ENCODE data around the gene DUSP28. TPM values are rescaled to one million over a fixed set of nuclear protein-coding genes. Genes with fewer than 3 reads are reported as not detected.

Gene DUSP28
- total RNA-seq, 4 donors from 2014 or later: 3.4 to 10.8 (median 6.2) TPM

DNA sequence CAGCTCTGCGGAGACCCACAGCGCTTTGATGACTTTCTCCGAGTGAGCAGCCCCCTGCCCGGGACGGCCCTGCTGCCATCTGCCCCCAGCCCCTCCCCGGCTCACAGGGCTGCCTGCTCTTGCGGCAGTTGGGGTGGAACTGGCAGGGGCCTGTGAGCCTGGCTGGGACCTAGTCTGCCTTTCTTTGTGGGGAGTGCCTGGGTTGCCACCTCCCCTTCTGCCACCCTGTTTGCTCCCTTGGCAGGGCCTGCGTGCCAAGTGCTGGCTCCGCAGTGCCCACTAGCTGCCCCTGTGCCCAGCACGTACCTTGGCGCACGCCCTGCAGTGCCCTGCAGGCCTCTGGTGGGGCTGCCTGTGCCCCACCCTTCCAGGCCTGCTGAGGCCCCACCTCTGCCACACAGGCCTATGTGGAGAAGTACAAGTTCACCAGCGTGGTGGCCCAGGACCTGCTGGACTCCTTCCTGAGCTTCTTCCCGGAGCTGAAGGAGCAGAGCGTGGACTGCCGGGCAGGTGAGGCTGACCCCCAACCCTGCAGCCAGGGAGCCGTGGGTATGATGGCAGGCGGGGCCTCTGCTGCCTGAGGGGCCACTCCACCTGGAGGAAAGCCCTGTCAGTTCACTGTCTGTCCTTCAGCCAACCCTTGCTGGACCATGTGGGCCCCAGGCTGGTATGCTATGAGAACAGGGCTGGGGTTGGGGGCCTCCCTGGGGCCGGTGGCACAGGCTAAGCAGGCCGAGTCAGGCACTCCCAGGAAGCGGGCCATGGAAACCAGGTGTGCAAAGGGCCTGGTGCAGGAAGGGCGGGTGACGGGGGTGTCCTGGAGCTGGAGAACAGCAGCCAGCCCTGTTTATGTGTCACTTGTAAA is 15.2 kb downstream of the DUSP28 start:
- H3K4me3 ChIP-seq: no peak overlapping the region
- H3K9me3 ChIP-seq: no peaks in the 10 kb centered on the region
- WGBS, 2 donors (ENCODE audit: low coverage in 1 of 2): 86% methylated on average over 22 of the region's 23 CpGs; no CpG with 5 or more reads in 1 of the 2 donors
- no peaks in the 10 kb centered on the region for H3K27me3 ChIP-seq
- H3K4me1 ChIP-seq: peaks cover 14 to 24% (median 17%) of the 10 kb centered on the region in 4 donors
- no peak for TF ChIP-seq EP300 (IDR thresholded peaks at IDR 0.05; ENCODE audit: low read depth)
- no peak for TF ChIP-seq CTCF (IDR thresholded peaks at IDR 0.05)
- TF ChIP-seq POLR2A (IDR thresholded peaks at IDR 0.05): no peak
- no peak for TF ChIP-seq POLR2AphosphoS5 (IDR thresholded peaks at IDR 0.05)
- peaks cover 0 to 23% (median 4%) of the 10 kb centered on the region in 4 donors for H3K36me3 ChIP-seq
- H3K27ac ChIP-seq: no peak overlapping the region
- in situ Hi-C loops (cut with MboI; ENCODE audit: low pct_ligation_motif_present in 1 of 4, low pct_unique_long_range_greater_than_20kb in 1 of 4, low sequenced_read_pairs in 3 of 4): no loop called here
- intact Hi-C loops (cut with DNase I; ENCODE audit: low total_unique reads): no loop called here
- DNase-seq: no peak

GRCh38 chr2:240576036-240576435 is 15.9 kb downstream of the DUSP28 start:
- WGBS, 2 donors (ENCODE audit: low coverage in 1 of 2): 91% methylated on average over 6 of the region's 6 CpGs; no CpG with 5 or more reads in 1 of the 2 donors
- Histone ChIP-seq H3K27me3 (no peaks in the 10 kb centered on the region), H3K36me3 (peaks cover 0 to 23% (median 4%) of the 10 kb centered on the region in 4 donors)

DNA sequence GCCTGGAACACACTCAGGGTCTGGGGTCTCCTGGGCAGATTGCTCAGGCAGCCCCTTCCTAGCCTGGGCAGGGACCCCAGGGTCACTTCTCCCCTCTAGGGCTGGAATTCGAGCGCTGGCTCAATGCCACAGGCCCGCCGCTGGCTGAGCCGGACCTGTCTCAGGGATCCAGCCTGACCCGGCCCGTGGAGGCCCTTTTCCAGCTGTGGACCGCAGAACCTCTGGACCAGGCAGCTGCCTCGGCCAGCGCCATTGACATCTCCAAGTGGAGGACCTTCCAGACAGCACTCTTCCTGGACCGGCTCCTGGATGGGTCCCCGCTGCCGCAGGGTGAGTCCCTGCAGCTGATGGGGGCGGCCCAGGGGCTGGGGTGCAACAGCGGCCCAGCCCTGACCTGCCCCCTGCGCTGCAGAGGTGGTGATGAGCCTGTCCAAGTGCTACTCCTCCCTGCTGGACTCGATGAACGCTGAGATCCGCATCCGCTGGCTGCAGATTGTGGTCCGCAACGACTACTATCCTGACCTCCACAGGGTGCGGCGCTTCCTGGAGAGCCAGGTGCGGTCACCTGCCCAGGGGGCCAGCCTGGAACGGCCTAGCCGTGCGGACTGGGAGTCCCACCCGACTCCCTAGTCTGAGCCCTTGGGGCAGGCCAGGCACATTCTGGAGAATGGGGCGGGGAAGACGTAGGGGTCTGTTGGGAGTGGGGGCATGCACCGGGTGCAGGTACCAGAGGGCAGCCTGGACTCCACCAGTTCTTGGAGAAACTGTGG is 16.5 kb downstream of the DUSP28 start:
- H3K4me1 ChIP-seq: peaks cover 8 to 18% (median 12%) of the 10 kb centered on the region in 4 donors
- no peaks in the 10 kb centered on the region for H3K27me3 ChIP-seq
- no peak for DNase-seq
- no peak overlapping the region for H3K4me3 ChIP-seq
- no peaks in the 10 kb centered on the region for H3K9me3 ChIP-seq
- intact Hi-C loops (cut with DNase I; ENCODE audit: low total_unique reads) (no loop called here), in situ Hi-C loops (cut with MboI; ENCODE audit: low pct_ligation_motif_present in 1 of 4, low pct_unique_long_range_greater_than_20kb in 1 of 4, low sequenced_read_pairs in 3 of 4) (no loop called here)
- no peak overlapping the region for H3K27ac ChIP-seq
- 95% methylated on average over 31 of the region's 32 CpGs; no CpG with 5 or more reads in 1 of the 2 donors for WGBS, 2 donors (ENCODE audit: low coverage in 1 of 2)
- TF ChIP-seq CTCF (IDR thresholded peaks at IDR 0.05): no peak
- peaks cover 0 to 23% (median 4%) of the 10 kb centered on the region in 4 donors for H3K36me3 ChIP-seq

More at GRCh38 chr2:240576036-240576435, 15.9 kb downstream of the DUSP28 start:
- in situ Hi-C loops (cut with MboI; ENCODE audit: low pct_ligation_motif_present in 1 of 4, low pct_unique_long_range_greater_than_20kb in 1 of 4, low sequenced_read_pairs in 3 of 4) (no loop called here), intact Hi-C loops (cut with DNase I; ENCODE audit: low total_unique reads) (no loop called here)
- TF ChIP-seq EP300 (IDR thresholded peaks at IDR 0.05; ENCODE audit: low read depth): no peak
- TF ChIP-seq CTCF (IDR thresholded peaks at IDR 0.05): no peak
- no peak for TF ChIP-seq POLR2A (IDR thresholded peaks at IDR 0.05)
- no peak for TF ChIP-seq POLR2AphosphoS5 (IDR thresholded peaks at IDR 0.05)
- H3K4me3 ChIP-seq: no peak overlapping the region
- no peaks in the 10 kb centered on the region for H3K9me3 ChIP-seq
- peaks cover 8 to 20% (median 12%) of the 10 kb centered on the region in 4 donors for H3K4me1 ChIP-seq
- no peak for DNase-seq
- no peak overlapping the region for H3K27ac ChIP-seq

Measured in transverse colon (tissue), 4 donors.